22Rv1 (cell line): ENCODE results near the gene TIMP1.

ENCODE experiments used
- H3K27ac ChIP-seq: fragments of 450-650 bp; 2 replicates; pipeline ENCODE4 v1.5.1; 2017
- CTCF ChIP-seq: fragments of 450-650 bp; IDR thresholded peaks from 2 replicates; pipeline ENCODE4 v1.5.1; 2017; ENCODE audit warnings: mild to moderate bottlenecking
- ZFX ChIP-seq: fragments of 450-650 bp; IDR thresholded peaks from 2 replicates; pipeline ENCODE4 v1.6.1; 2017; ENCODE audit warnings: antibody characterized with exemption, borderline replicate concordance

Gene TIMP1

GRCh38 chrX:47581731-47582647, at the start of gene TIMP1:
Gene TIMP1 (plus strand): TSS chrX:47582436. CDS start chrX:47583416, 980 bp downstream.
- TF ChIP-seq CTCF = no peak
- H3K27ac ChIP-seq = peak within 1 kb of the TSS; percentile 65

GRCh38 chrX:47539860-47540259, 42.4 kb upstream of the TIMP1 start:
- no peak overlapping the region for H3K27ac ChIP-seq
- no peak for TF ChIP-seq ZFX
- TF ChIP-seq CTCF = no peak

DNA sequence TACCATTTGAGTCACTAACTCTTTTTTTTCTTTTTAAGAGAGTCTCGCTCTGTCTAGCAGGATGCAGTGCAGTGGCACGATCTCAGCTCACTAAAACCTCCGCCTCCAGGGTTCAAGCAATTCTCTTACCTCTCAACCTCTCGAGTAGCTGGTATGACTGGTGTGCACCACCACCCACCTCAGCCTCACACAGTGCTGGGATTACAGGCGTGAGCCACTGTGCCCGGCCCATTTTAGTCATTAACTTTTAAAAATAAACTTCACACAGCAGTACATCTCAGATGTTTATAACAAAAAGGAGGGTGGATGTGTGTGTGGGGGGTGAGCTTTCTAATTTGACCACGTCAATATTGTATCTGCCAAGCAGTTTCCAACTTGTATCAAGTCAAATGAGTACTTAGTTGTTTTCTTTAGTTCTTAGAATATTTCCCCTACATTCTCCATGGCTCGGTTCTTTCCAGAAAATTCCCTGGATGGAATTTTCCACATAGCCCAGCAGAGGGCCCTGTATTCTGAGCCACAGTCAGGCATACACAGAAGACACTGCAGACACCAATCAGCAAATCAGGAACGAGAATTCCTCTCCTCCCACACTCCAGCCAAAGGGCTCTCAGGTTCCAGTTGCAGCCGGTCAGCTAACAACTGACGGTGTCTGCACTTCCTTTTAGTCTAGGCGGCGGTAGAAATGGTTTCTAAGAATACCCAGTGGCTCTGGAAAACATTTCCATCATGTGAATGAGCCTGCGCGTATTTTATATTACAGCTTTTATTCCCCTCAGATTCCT, 41.3 kb upstream of the TIMP1 start:
- peak overlapping the region; percentile 64 for H3K27ac ChIP-seq

GRCh38 chrX:47543496-47543895, 38.7 kb upstream of the TIMP1 start:
- no peak overlapping the region for H3K27ac ChIP-seq
- no peak for TF ChIP-seq CTCF
- TF ChIP-seq ZFX = no peak

More for the DNA sequence above, 41.3 kb upstream of the TIMP1 start:
- TF ChIP-seq CTCF = peak; percentile 80
- TF ChIP-seq ZFX = no peak

GRCh38 chrX:47556045-47556623, 26.1 kb upstream of the TIMP1 start:
- TF ChIP-seq ZFX (no peak), CTCF (no peak)
- peak overlapping the region; percentile 58 for H3K27ac ChIP-seq

DNA sequence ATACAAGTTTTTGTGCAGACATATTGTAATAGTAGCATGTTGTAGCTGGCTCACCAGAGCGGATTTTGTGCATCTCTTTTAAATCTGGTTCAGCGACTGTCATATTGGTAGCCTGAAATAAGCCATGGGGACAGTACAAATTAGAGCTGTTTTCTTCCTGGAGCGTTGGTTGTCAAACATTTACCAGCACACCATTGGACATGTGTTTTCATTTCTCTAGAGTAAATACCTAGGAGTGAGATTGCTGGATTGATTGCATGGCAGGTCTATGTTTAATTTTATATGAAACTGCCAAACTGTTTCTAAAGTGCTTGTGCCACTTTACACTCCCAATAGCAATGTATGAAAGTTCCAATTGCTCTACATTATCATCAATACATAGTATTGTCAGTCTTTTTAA, 23.8 kb upstream of the TIMP1 start:
- peak overlapping the region; percentile 39 for H3K27ac ChIP-seq
- no peak for TF ChIP-seq ZFX
- no peak for TF ChIP-seq CTCF
